ENCODE data around the gene CERS1.

DNA sequence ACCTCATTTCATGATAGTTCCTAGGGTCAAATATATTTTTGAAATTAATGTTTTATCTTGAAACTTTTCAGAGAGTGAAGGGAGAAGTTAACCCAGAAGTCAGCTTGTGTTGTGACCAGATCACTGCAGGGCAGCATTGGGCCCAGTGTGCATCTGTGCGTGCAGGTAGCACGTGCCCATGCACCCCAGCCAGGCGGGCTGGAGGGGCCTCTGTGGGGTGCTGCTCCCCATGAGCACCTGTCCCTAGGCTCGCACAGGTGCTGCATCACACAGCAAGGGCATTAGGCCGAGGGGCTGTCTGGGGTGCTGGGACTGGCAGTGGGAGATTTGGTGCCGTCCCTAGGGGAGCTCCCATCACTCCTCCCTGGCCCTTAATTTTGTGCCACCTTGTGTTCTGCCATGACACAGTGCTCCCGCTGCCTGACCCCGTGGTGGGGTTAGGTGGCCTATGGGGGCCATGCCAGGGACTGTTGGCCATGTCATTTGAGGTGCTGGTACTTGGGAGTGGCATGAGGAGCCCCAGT, 51.1 kb downstream of the CERS1 start:
- TF ChIP-seq, protein P1, sequence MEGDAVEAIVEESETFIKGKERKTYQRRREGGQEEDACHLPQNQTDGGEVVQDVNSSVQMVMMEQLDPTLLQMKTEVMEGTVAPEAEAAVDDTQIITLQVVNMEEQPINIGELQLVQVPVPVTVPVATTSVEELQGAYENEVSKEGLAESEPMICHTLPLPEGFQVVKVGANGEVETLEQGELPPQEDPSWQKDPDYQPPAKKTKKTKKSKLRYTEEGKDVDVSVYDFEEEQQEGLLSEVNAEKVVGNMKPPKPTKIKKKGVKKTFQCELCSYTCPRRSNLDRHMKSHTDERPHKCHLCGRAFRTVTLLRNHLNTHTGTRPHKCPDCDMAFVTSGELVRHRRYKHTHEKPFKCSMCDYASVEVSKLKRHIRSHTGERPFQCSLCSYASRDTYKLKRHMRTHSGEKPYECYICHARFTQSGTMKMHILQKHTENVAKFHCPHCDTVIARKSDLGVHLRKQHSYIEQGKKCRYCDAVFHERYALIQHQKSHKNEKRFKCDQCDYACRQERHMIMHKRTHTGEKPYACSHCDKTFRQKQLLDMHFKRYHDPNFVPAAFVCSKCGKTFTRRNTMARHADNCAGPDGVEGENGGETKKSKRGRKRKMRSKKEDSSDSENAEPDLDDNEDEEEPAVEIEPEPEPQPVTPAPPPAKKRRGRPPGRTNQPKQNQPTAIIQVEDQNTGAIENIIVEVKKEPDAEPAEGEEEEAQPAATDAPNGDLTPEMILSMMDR (IDR thresholded peaks at IDR 0.05), result no peak
- TF ChIP-seq POLR2A (IDR thresholded peaks at IDR 0.05), result no peak
- no peak for TF ChIP-seq POLR2AphosphoS5 (IDR thresholded peaks at IDR 0.05)
